Erythroblast (primary cell): ENCODE data around the gene LRMDA.

Experiments used
- GATA1 ChIP-seq: IDR thresholded peaks from 2 replicates; pipeline ENCODE4 v1.6.1; 2011; ENCODE audit warnings: low read depth, mild to moderate bottlenecking, control low read depth, low read length, moderate library complexity
- POLR2A ChIP-seq: IDR thresholded peaks from 2 replicates; pipeline ENCODE4 v1.6.1; 2011; ENCODE audit warnings: mild to moderate bottlenecking, low read length

DNA sequence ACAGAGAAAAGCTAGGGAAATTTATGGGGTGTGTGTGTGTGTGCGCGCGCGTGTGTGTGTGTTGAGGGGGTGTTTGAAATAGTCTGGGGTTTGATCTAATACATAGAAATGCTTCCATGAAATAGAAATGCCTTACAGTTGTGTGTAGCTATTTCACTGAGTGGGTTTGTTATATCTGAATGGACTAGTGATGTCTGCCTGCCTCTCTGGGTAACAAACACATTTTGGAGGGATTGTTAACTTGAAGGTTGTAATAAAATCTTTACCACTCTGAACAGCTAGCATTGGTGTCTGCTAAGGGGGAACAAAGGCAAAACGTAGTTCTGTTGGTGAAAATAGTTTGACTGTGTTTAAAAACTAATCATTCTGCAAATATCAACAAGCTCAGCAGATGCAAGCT, 509.3 kb downstream of the LRMDA start:
- TF ChIP-seq POLR2A (no peak), GATA1 (no peak)
